Activated naive CD4-positive, alpha-beta T cell treated with anti-CD3 and anti-CD28 coated beads for 36 hours (primary cell): ENCODE results near the gene MLC1. TPM values are rescaled to one million over a fixed set of nuclear protein-coding genes. Genes with fewer than 3 reads are reported as not detected.
"Not testable (repeated sequence)": the region's sequence is repeated elsewhere in the genome, so short reads cannot be mapped to it uniquely, and the experiment has no call there.

ENCODE experiments used
- CTCF ChIA-PET: fragments of 350-600 bp; sonication (Branson Sonifier 250); formaldehyde crosslinking; loops from one replicate; lab custom pipeline; 2021; ENCODE audit warnings: antibody characterized with exemption; lab: Charles Lee
- DNase-seq: peaks from one replicate; pipeline ENCODE4 v3.0.0-alpha.2; 2020
- H3K27ac Mint-ChIP-seq: one replicate; pipeline ENCODE4 v1.8.0; 2021; ENCODE audit warnings: mild to moderate bottlenecking, mixed read lengths
- H3K27me3 Mint-ChIP-seq: one replicate; pipeline ENCODE4 v1.8.0; 2021; ENCODE audit warnings: low read depth, mixed read lengths
- H3K36me3 Mint-ChIP-seq: one replicate; pipeline ENCODE4 v1.8.0; 2021; ENCODE audit warnings: low read depth, mixed read lengths
- H3K4me1 Mint-ChIP-seq: one replicate; pipeline ENCODE4 v1.8.0; 2021; ENCODE audit warnings: low read depth, mixed read lengths
- H3K4me3 Mint-ChIP-seq: one replicate; pipeline ENCODE4 v1.8.0; 2021; ENCODE audit warnings: mild to moderate bottlenecking, moderate library complexity, mixed read lengths
- H3K9me3 Mint-ChIP-seq: one replicate; pipeline ENCODE4 v1.8.0; 2021; ENCODE audit warnings: mixed read lengths
- intact Hi-C: fragments of 100-400 bp; cut with micrococcal nuclease; formaldehyde crosslinking; loops from one replicate; pipeline ENCODE4 v1.15.1; 2023
- total RNA-seq, 2 experiments: library from RNA; stranded (reverse); gene quantifications; one replicate each; pipeline ENCODE4 v1.2.3, GENCODE V29; 2021

Gene MLC1
- total RNA-seq, 2 experiments from 2014 or later, result 0.05 TPM; not detected in 1

- no peak overlapping the region for H3K4me3 Mint-ChIP-seq
- CTCF ChIA-PET, result no interaction called here
- H3K4me1 Mint-ChIP-seq, result no peaks in the 10 kb centered on the region
- no peak overlapping the region for H3K27ac Mint-ChIP-seq
- peaks cover 11% of the 10 kb centered on the region for H3K36me3 Mint-ChIP-seq
- intact Hi-C loops, result no loop called here
- peaks cover 16% of the 10 kb centered on the region for H3K27me3 Mint-ChIP-seq
- DNase-seq, result no peak
- peaks cover 20% of the 10 kb centered on the region for H3K9me3 Mint-ChIP-seq
These were observed 6.0 kb upstream of the MLC1 start for GRCh38 chr22:50091092-50091768.

- Mint-ChIP-seq H3K4me3 (no peak overlapping the region), H3K9me3 (peaks cover 20% of the 10 kb centered on the region), H3K27ac (no peak overlapping the region), H3K36me3 (peaks cover 11% of the 10 kb centered on the region), H3K27me3 (peaks cover 17% of the 10 kb centered on the region), H3K4me1 (peaks cover 4% of the 10 kb centered on the region)
- intact Hi-C loops, result no loop called here
- DNase-seq, result no peak
- CTCF ChIA-PET, result no interaction called here
These were observed 5.1 kb upstream of the MLC1 start for GRCh38 chr22:50090412-50090714.

GRCh38 chr22:50089682-50090411 is 4.6 kb upstream of the MLC1 start, which contains the start of gene MOV10L1:
Gene MOV10L1 (plus strand): TSS chr22:50090006. CDS start chr22:50090089, 83 bp downstream.
- Mint-ChIP-seq H3K36me3 (peaks cover 11% of the 10 kb centered on the region), H3K27me3 (peaks cover 21% of the 10 kb centered on the region), H3K4me3 (no peak within 1 kb of the TSS), H3K9me3 (peaks cover 20% of the 10 kb centered on the region), H3K27ac (no peak within 1 kb of the TSS), H3K4me1 (peaks cover 9% of the 10 kb centered on the region)
- intact Hi-C loops, result no loop called here
- CTCF ChIA-PET, result no interaction called here
- no peak for DNase-seq

- Mint-ChIP-seq H3K27me3 (peaks cover 24% of the 10 kb centered on the region), H3K4me1 (peaks cover 13% of the 10 kb centered on the region), H3K27ac (no peak overlapping the region), H3K4me3 (no peak overlapping the region), H3K36me3 (peaks cover 11% of the 10 kb centered on the region), H3K9me3 (peaks cover 20% of the 10 kb centered on the region)
- intact Hi-C loops, result no loop called here
- CTCF ChIA-PET, result no interaction called here
- no peak for DNase-seq
These were observed 4.0 kb upstream of the MLC1 start for GRCh38 chr22:50089231-50089630.

GRCh38 chr22:50088096-50088495 is 2.9 kb upstream of the MLC1 start:
- DNase-seq, result no peak
- H3K4me3 Mint-ChIP-seq, result no peak overlapping the region
- peaks cover 11% of the 10 kb centered on the region for H3K36me3 Mint-ChIP-seq
- peaks cover 13% of the 10 kb centered on the region for H3K4me1 Mint-ChIP-seq
- H3K27me3 Mint-ChIP-seq, result peaks cover 29% of the 10 kb centered on the region
- H3K9me3 Mint-ChIP-seq, result peaks cover 20% of the 10 kb centered on the region
- CTCF ChIA-PET, result no interaction called here
- intact Hi-C loops, result no loop called here
- H3K27ac Mint-ChIP-seq, result no peak overlapping the region

GRCh38 chr22:50087646-50088045 is 2.4 kb upstream of the MLC1 start:
- Mint-ChIP-seq H3K27me3 (peaks cover 33% of the 10 kb centered on the region), H3K9me3 (peaks cover 20% of the 10 kb centered on the region), H3K4me3 (no peak overlapping the region), H3K27ac (no peak overlapping the region), H3K36me3 (peaks cover 11% of the 10 kb centered on the region), H3K4me1 (peaks cover 13% of the 10 kb centered on the region)
- CTCF ChIA-PET, result no interaction called here
- intact Hi-C loops, result no loop called here
- DNase-seq, result no peak

- H3K27ac Mint-ChIP-seq, CTCF ChIA-PET: not testable (repeated sequence)
These were observed 1.7 kb upstream of the MLC1 start for GRCh38 chr22:50086975-50087374.

GRCh38 chr22:50086526-50086925 is 1.3 kb upstream of the MLC1 start:
- no peak for DNase-seq
- H3K36me3 Mint-ChIP-seq, result peaks cover 11% of the 10 kb centered on the region
- CTCF ChIA-PET, result interaction anchor here (0.7 kb wide), 1 partner anchor 19 kb away, joined by 3 read pairs; no protein-coding TSS in a partner anchor

More at GRCh38 chr22:50086975-50087374, 1.7 kb upstream of the MLC1 start:
- DNase-seq, intact Hi-C loops, H3K4me3 Mint-ChIP-seq: not testable (repeated sequence)
- H3K27me3 Mint-ChIP-seq, result peaks cover 33% of the 10 kb centered on the region
- peaks cover 11% of the 10 kb centered on the region for H3K36me3 Mint-ChIP-seq
- H3K9me3 Mint-ChIP-seq, result peaks cover 20% of the 10 kb centered on the region
- H3K4me1 Mint-ChIP-seq, result peaks cover 13% of the 10 kb centered on the region

GRCh38 chr22:50084614-50085021 is 608 bp downstream of the MLC1 start:
- H3K4me3 Mint-ChIP-seq, result no peak overlapping the region
- peaks cover 13% of the 10 kb centered on the region for H3K4me1 Mint-ChIP-seq
- peaks cover 29% of the 10 kb centered on the region for H3K27me3 Mint-ChIP-seq
- intact Hi-C loops, result no loop called here
- H3K36me3 Mint-ChIP-seq, result peaks cover 11% of the 10 kb centered on the region
- no peak overlapping the region for H3K27ac Mint-ChIP-seq
- H3K9me3 Mint-ChIP-seq, result peaks cover 16% of the 10 kb centered on the region
- CTCF ChIA-PET, result no interaction called here
- no peak for DNase-seq

More at GRCh38 chr22:50086526-50086925, 1.3 kb upstream of the MLC1 start:
- intact Hi-C loops, result no loop called here
- no peak overlapping the region for H3K4me3 Mint-ChIP-seq
- H3K27ac Mint-ChIP-seq, result no peak overlapping the region
- H3K4me1 Mint-ChIP-seq, result peaks cover 13% of the 10 kb centered on the region
- H3K9me3 Mint-ChIP-seq, result peaks cover 20% of the 10 kb centered on the region
- H3K27me3 Mint-ChIP-seq, result peaks cover 33% of the 10 kb centered on the region

GRCh38 chr22:50084080-50084477 is 1.1 kb downstream of the MLC1 start:
- peaks cover 13% of the 10 kb centered on the region for H3K4me1 Mint-ChIP-seq
- DNase-seq, result no peak
- intact Hi-C loops, result no loop called here
- peaks cover 11% of the 10 kb centered on the region for H3K36me3 Mint-ChIP-seq
- H3K9me3 Mint-ChIP-seq, result peaks cover 12% of the 10 kb centered on the region
- H3K27ac Mint-ChIP-seq, result no peak overlapping the region
- peaks cover 29% of the 10 kb centered on the region for H3K27me3 Mint-ChIP-seq
- CTCF ChIA-PET, result no interaction called here
- H3K4me3 Mint-ChIP-seq, result no peak overlapping the region

- Mint-ChIP-seq H3K27ac (no peak overlapping the region), H3K9me3 (peaks cover 12% of the 10 kb centered on the region), H3K4me3 (no peak overlapping the region), H3K4me1 (peaks cover 13% of the 10 kb centered on the region), H3K27me3 (peaks cover 29% of the 10 kb centered on the region), H3K36me3 (peaks cover 11% of the 10 kb centered on the region)
- intact Hi-C loops, result no loop called here
- CTCF ChIA-PET, result no interaction called here
- DNase-seq, result no peak
These were observed 1.7 kb downstream of the MLC1 start for GRCh38 chr22:50083462-50084079.

- no peak for DNase-seq
- H3K9me3 Mint-ChIP-seq, result peaks cover 12% of the 10 kb centered on the region
- H3K36me3 Mint-ChIP-seq, result peaks cover 11% of the 10 kb centered on the region
- H3K27me3 Mint-ChIP-seq, result peaks cover 29% of the 10 kb centered on the region
- peaks cover 13% of the 10 kb centered on the region for H3K4me1 Mint-ChIP-seq
- CTCF ChIA-PET, result no interaction called here
- H3K27ac Mint-ChIP-seq, result no peak overlapping the region
- intact Hi-C loops, result no loop called here
- no peak overlapping the region for H3K4me3 Mint-ChIP-seq
These were observed 2.2 kb downstream of the MLC1 start for GRCh38 chr22:50082961-50083461.
